Measurements from ENCODE around the gene CD180. TPM values are rescaled to one million over a fixed set of nuclear protein-coding genes. Genes with fewer than 3 reads are reported as not detected.

CD180 gene
- total and polyA plus RNA-seq, 2 experiments from 2014 or later: not detected

GRCh38 chr5:67197536-67197935, 937 bp upstream of the CD180 start:
- in situ Hi-C loops (cut with MboI): no loop called here
- Histone ChIP-seq H3K36me3 (ENCODE audit: low read depth) (no peaks in the 10 kb centered on the region), H3K9me3 (ENCODE audit: low read depth) (no peaks in the 10 kb centered on the region), H3K4me3 (no peak overlapping the region), H3K9ac (no peak overlapping the region), H3K79me2 (ENCODE audit: insufficient read depth) (no peaks in the 10 kb centered on the region), H3K4me2 (ENCODE audit: unreplicated experiment) (no peak overlapping the region), H2AFZ (no peak overlapping the region), H4K20me1 (ENCODE audit: insufficient read depth) (no peaks in the 10 kb centered on the region), H3F3A (ENCODE audit: insufficient read depth) (no peaks in the 10 kb centered on the region), H3K9me2 (ENCODE audit: insufficient read depth) (no peaks in the 10 kb centered on the region), H3K4me1 (ENCODE audit: insufficient read depth) (no peaks in the 10 kb centered on the region), H3K27me3 (replicated peaks; ENCODE audit: insufficient read depth) (no peaks in the 10 kb centered on the region), H3K27ac (no peak overlapping the region)
- WGBS, 2 experiments (ENCODE audit: low coverage in 1 of 2, low lambda C conversion rate in 2 of 2, missing lambda C conversion rate in 2 of 2): 85 to 86% methylated on average over 1 of the region's 1 CpG
- TF ChIP-seq EZH2phosphoT487 (IDR thresholded peaks at IDR 0.05; ENCODE audit: insufficient read depth, low read depth): no peak
- no peak for TF ChIP-seq EZH2 (IDR thresholded peaks at IDR 0.05; ENCODE audit: insufficient read depth, poor library complexity, severe bottlenecking)
- no peak for DNase-seq

GRCh38 chr5:67195406-67196275, 958 bp downstream of the CD180 start:
- 79 to 81% methylated on average over 7 of the region's 7 CpGs for WGBS, 2 experiments (ENCODE audit: low coverage in 1 of 2, low lambda C conversion rate in 2 of 2, missing lambda C conversion rate in 2 of 2)
- H3K4me1 ChIP-seq (ENCODE audit: insufficient read depth): no peaks in the 10 kb centered on the region
- no peak overlapping the region for H3K4me2 ChIP-seq (ENCODE audit: unreplicated experiment)
- H3F3A ChIP-seq (ENCODE audit: insufficient read depth): no peaks in the 10 kb centered on the region
- H4K20me1 ChIP-seq (ENCODE audit: insufficient read depth): no peaks in the 10 kb centered on the region
- no peaks in the 10 kb centered on the region for H3K9me2 ChIP-seq (ENCODE audit: insufficient read depth)
- H3K36me3 ChIP-seq (ENCODE audit: low read depth): no peaks in the 10 kb centered on the region
- no peak overlapping the region for H2AFZ ChIP-seq
- H3K27me3 ChIP-seq (replicated peaks; ENCODE audit: insufficient read depth): no peaks in the 10 kb centered on the region
- H3K79me2 ChIP-seq (ENCODE audit: insufficient read depth): no peaks in the 10 kb centered on the region
- no peaks in the 10 kb centered on the region for H3K9me3 ChIP-seq (ENCODE audit: low read depth)
- in situ Hi-C loops (cut with MboI): no loop called here
- TF ChIP-seq EZH2 (IDR thresholded peaks at IDR 0.05; ENCODE audit: insufficient read depth, poor library complexity, severe bottlenecking) (no peak), EZH2phosphoT487 (IDR thresholded peaks at IDR 0.05; ENCODE audit: insufficient read depth, low read depth) (no peak)
- H3K4me3 ChIP-seq: no peak overlapping the region
- DNase-seq: no peak
- H3K9ac ChIP-seq: no peak overlapping the region
- no peak overlapping the region for H3K27ac ChIP-seq

- in situ Hi-C loops (cut with MboI): no loop called here
- no peaks in the 10 kb centered on the region for H4K20me1 ChIP-seq (ENCODE audit: insufficient read depth)
- no peak for DNase-seq
- H3K4me3 ChIP-seq: no peak overlapping the region
- WGBS, 2 experiments (ENCODE audit: low coverage in 1 of 2, low lambda C conversion rate in 2 of 2, missing lambda C conversion rate in 2 of 2): 87 to 95% methylated on average over 3 of the region's 3 CpGs
- no peaks in the 10 kb centered on the region for H3K9me3 ChIP-seq (ENCODE audit: low read depth)
- H3K79me2 ChIP-seq (ENCODE audit: insufficient read depth): no peaks in the 10 kb centered on the region
- H3F3A ChIP-seq (ENCODE audit: insufficient read depth): no peaks in the 10 kb centered on the region
- no peaks in the 10 kb centered on the region for H3K36me3 ChIP-seq (ENCODE audit: low read depth)
- no peak for TF ChIP-seq EZH2phosphoT487 (IDR thresholded peaks at IDR 0.05; ENCODE audit: insufficient read depth, low read depth)
- TF ChIP-seq EZH2 (IDR thresholded peaks at IDR 0.05; ENCODE audit: insufficient read depth, poor library complexity, severe bottlenecking): no peak
- H3K4me2 ChIP-seq (ENCODE audit: unreplicated experiment): no peak overlapping the region
- H2AFZ ChIP-seq: no peak overlapping the region
- H3K4me1 ChIP-seq (ENCODE audit: insufficient read depth): no peaks in the 10 kb centered on the region
- H3K27ac ChIP-seq: no peak overlapping the region
- no peaks in the 10 kb centered on the region for H3K9me2 ChIP-seq (ENCODE audit: insufficient read depth)
- no peaks in the 10 kb centered on the region for H3K27me3 ChIP-seq (replicated peaks; ENCODE audit: insufficient read depth)
- H3K9ac ChIP-seq: no peak overlapping the region
Observed at GRCh38 chr5:67194166-67194565, 2.4 kb downstream of the CD180 start.

- H3K79me2 ChIP-seq (ENCODE audit: insufficient read depth): no peaks in the 10 kb centered on the region
- no peak overlapping the region for H3K4me2 ChIP-seq (ENCODE audit: unreplicated experiment)
- no peaks in the 10 kb centered on the region for H3K36me3 ChIP-seq (ENCODE audit: low read depth)
- no peak overlapping the region for H2AFZ ChIP-seq
- in situ Hi-C loops (cut with MboI): no loop called here
- H4K20me1 ChIP-seq (ENCODE audit: insufficient read depth): no peaks in the 10 kb centered on the region
- H3K27ac ChIP-seq: no peak overlapping the region
- H3K27me3 ChIP-seq (replicated peaks; ENCODE audit: insufficient read depth): no peaks in the 10 kb centered on the region
- H3K4me1 ChIP-seq (ENCODE audit: insufficient read depth): no peaks in the 10 kb centered on the region
- no peaks in the 10 kb centered on the region for H3K9me3 ChIP-seq (ENCODE audit: low read depth)
- 21 to 25% methylated on average over 2 of the region's 2 CpGs for WGBS, 2 experiments (ENCODE audit: low coverage in 1 of 2, low lambda C conversion rate in 2 of 2, missing lambda C conversion rate in 2 of 2)
- no peak for DNase-seq
- H3K9ac ChIP-seq: no peak overlapping the region
- H3F3A ChIP-seq (ENCODE audit: insufficient read depth): no peaks in the 10 kb centered on the region
- no peak for TF ChIP-seq EZH2 (IDR thresholded peaks at IDR 0.05; ENCODE audit: insufficient read depth, poor library complexity, severe bottlenecking)
- H3K9me2 ChIP-seq (ENCODE audit: insufficient read depth): no peaks in the 10 kb centered on the region
- no peak overlapping the region for H3K4me3 ChIP-seq
Observed at GRCh38 chr5:67193439-67193807, 3.2 kb downstream of the CD180 start.
